DND-41 (cell line): Measurements from ENCODE around the gene BMP8B.
"Not testable (repeated sequence)": the region's sequence is repeated elsewhere in the genome, so short reads cannot be mapped to it uniquely, and the experiment has no call there.

Experiments used
- EZH2 ChIP-seq: IDR thresholded peaks from 3 replicates; pipeline ENCODE4 v1.6.1; 2012; ENCODE audit warnings: borderline replicate concordance, low read depth, mild to moderate bottlenecking, moderate library complexity, low read length, inconsistent platforms; ENCODE audit not compliant: severe bottlenecking
- TF ChIP-seq, protein P1 (sequence below): IDR thresholded peaks from 2 replicates; pipeline ENCODE4 v1.5.1; 2012; ENCODE audit warnings: borderline replicate concordance, low read length, moderate library complexity, mild to moderate bottlenecking; ENCODE audit not compliant: poor library complexity, severe bottlenecking; ENCODE audit errors: extremely low read depth

DNA sequence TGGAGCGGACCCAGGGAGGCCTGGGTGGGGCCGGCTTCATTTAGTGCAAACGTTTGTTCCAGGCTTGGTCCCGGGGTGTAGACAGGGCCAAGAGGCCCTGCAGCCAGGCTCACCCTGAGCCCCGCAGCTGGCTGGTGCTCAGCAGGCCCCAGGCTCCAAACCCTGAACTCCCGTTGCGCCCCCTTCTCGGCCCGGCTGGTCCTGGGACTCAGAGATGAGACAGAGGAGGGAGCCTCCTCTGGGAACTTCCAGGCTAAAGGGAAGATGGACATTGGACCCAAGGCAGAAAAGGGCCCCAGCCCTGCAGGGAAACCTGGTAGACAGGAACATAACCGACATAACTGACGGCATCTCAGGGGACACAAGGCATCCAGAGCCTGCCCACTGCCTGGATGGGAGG, 13.5 kb downstream of the BMP8B start:
- TF ChIP-seq, protein P1, sequence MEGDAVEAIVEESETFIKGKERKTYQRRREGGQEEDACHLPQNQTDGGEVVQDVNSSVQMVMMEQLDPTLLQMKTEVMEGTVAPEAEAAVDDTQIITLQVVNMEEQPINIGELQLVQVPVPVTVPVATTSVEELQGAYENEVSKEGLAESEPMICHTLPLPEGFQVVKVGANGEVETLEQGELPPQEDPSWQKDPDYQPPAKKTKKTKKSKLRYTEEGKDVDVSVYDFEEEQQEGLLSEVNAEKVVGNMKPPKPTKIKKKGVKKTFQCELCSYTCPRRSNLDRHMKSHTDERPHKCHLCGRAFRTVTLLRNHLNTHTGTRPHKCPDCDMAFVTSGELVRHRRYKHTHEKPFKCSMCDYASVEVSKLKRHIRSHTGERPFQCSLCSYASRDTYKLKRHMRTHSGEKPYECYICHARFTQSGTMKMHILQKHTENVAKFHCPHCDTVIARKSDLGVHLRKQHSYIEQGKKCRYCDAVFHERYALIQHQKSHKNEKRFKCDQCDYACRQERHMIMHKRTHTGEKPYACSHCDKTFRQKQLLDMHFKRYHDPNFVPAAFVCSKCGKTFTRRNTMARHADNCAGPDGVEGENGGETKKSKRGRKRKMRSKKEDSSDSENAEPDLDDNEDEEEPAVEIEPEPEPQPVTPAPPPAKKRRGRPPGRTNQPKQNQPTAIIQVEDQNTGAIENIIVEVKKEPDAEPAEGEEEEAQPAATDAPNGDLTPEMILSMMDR, result not testable (repeated sequence)
- not testable (repeated sequence) for TF ChIP-seq EZH2
